H1 (cell line): Measurements from ENCODE around the gene CGB3. TPM values are rescaled to one million over a fixed set of nuclear protein-coding genes. Genes with fewer than 3 reads are reported as not detected.

Experiments
- CHD2 ChIP-seq: IDR thresholded peaks from 2 replicates; pipeline ENCODE4 v1.6.1; 2012; ENCODE audit warnings: low read length, improper control_type of control experiment
- CHD7 ChIP-seq: fragments of 300-600 bp; sonication (generic); IDR thresholded peaks from 2 replicates; pipeline ENCODE4 v1.7.1; 2012; ENCODE audit warnings: low read length, moderate library complexity, mild to moderate bottlenecking, inconsistent platforms; ENCODE audit not compliant: insufficient replicate concordance
- E2F6 ChIP-seq: IDR thresholded peaks from 2 replicates; pipeline ENCODE4 v1.6.1; 2012; ENCODE audit warnings: inconsistent platforms
- EGR1 ChIP-seq: IDR thresholded peaks from 2 replicates; pipeline ENCODE4 v1.6.1; 2011; ENCODE audit warnings: low read depth, low read length, borderline replicate concordance
- GABPA ChIP-seq: IDR thresholded peaks from 2 replicates; pipeline ENCODE4 v1.6.1; 2011; ENCODE audit warnings: mild to moderate bottlenecking, low read length, moderate library complexity, borderline replicate concordance; ENCODE audit not compliant: insufficient read depth
- KDM4A ChIP-seq: IDR thresholded peaks from one replicate; pipeline ENCODE4 v1.7.1; 2012; ENCODE audit warnings: low read depth, mild to moderate bottlenecking, moderate library complexity, low read length, inconsistent platforms; ENCODE audit not compliant: severe bottlenecking
- SIX5 ChIP-seq: IDR thresholded peaks from 2 replicates; pipeline ENCODE4 v1.6.1; 2011; ENCODE audit warnings: mild to moderate bottlenecking, low read depth, low read length
- SP1 ChIP-seq: IDR thresholded peaks from 2 replicates; pipeline ENCODE4 v1.6.1; 2011; ENCODE audit warnings: low read depth, low read length
- TAF1 ChIP-seq: IDR thresholded peaks from 2 replicates; pipeline ENCODE4 v1.6.1; 2011; ENCODE audit warnings: mild to moderate bottlenecking, low read depth, low read length
- TEAD4 ChIP-seq: IDR thresholded peaks from 2 replicates; pipeline ENCODE4 v1.6.1; 2012; ENCODE audit warnings: low read depth, low read length, inconsistent platforms, mixed read lengths
- polyA plus RNA-seq, 7 experiments: library from polyadenylated mRNA; depleted of rRNA in 3 of 7; stranded (reverse) in 5 of 7; unstranded in 2 of 7; fragments of >200 nt in 5 of 7; fragments of 200-250 nt in 2 of 7; gene quantifications; 1 replicate in 5 of 7; 2 replicates in 1 of 7; 4 replicates in 1 of 7; pipeline versions ENCODE4 v1.2.1 to v1.2.3, GENCODE V29; 2011 to 2013; ENCODE audit warnings: missing spikeins in 2 of 7, mixed read lengths in 2 of 7
- total RNA-seq: library from RNA; stranded (reverse); fragmentation: NEBNext Ultra II Directional; extraction: Animal tissue kit (Norgen Biotek cat#: 25700); gene quantifications from 2 replicates; pipeline ENCODE4 v1.2.1, GENCODE V29; 2021

CGB3 gene
- total and polyA plus RNA-seq, 2 of the 8 experiments (the other 6 are each of a cell fraction or from before 2014, with no cell fraction given): not detected

- TF ChIP-seq E2F6 (peak; percentile 49; the same call in 1 of the 2 replicates), CHD7 (no peak), TAF1 (peak; percentile 89), TEAD4 (no peak), SP1 (peak; percentile 91), EGR1 (peak; percentile 62), CHD2 (peak; percentile 70; the same call in 1 of the 2 replicates), KDM4A (peak; percentile 43), SIX5 (no peak), GABPA (peak; percentile 92)
Measured at GRCh38 chr19:48993175-48994034, 30.7 kb downstream of the CGB3 start, which contains the start of the genes GYS1 and RUVBL2 (continued).
